Tibial nerve (tissue), 4 donors: ENCODE results near the gene TCP11. TPM values are rescaled to one million over a fixed set of nuclear protein-coding genes. Genes with fewer than 3 reads are reported as not detected.

Experiments used
- DNase-seq, 2 donors: peaks; one replicate each; pipeline ENCODE4 v3.0.0-alpha.2; 2019; ENCODE audit warnings: low spot score in 2 of 2
- H3K27ac ChIP-seq, 4 donors: fragments of 200-600 bp; sonication (generic) in 3 of 4; one replicate each; pipeline ENCODE4 v1.5.1; 2017 to 2019; ENCODE audit warnings: mild to moderate bottlenecking in 1 of 4
- H3K27me3 ChIP-seq, 2 donors: fragments of 200-600 bp; sonication (generic) in 1 of 2; one replicate each; pipeline versions ENCODE4 v1.5.1 to v1.6.0; 2017 to 2019
- H3K36me3 ChIP-seq, 3 donors: fragments of 200-600 bp; sonication (generic); one replicate each; pipeline ENCODE4 v1.5.1; 2018 to 2019
- H3K4me1 ChIP-seq, 4 donors: fragments of 200-600 bp; sonication (generic) in 3 of 4; one replicate each; pipeline ENCODE4 v1.5.1; 2017 to 2019
- H3K4me3 ChIP-seq, 4 donors: fragments of 200-600 bp; sonication (generic) in 3 of 4; one replicate each; pipeline ENCODE4 v1.5.1; 2017 to 2019; ENCODE audit warnings: mild to moderate bottlenecking in 1 of 4, moderate library complexity in 1 of 4
- H3K9me3 ChIP-seq, 4 donors: fragments of 200-600 bp; sonication (generic) in 3 of 4; one replicate each; pipeline ENCODE4 v1.5.1; 2017 to 2019
- EP300 ChIP-seq, 2 donors: sonication (generic); formaldehyde crosslinking; IDR thresholded peaks; one replicate each; pipeline ENCODE4 v1.6.1; 2017; ENCODE audit warnings: antibody characterized with exemption in 2 of 2, mild to moderate bottlenecking in 1 of 2
- POLR2A ChIP-seq, 2 donors: fragments of 450-650 bp; IDR thresholded peaks; one replicate each; pipeline ENCODE4 v1.6.1; 2017; ENCODE audit warnings: antibody characterized with exemption in 2 of 2, mild to moderate bottlenecking in 2 of 2, moderate library complexity in 2 of 2
- WGBS, 2 donors: methylation state at CpG; one replicate each; pipeline ENCODE4 v1.1.5; 2018; 5-methylcytosine and 5-hydroxymethylcytosine counted together
- total RNA-seq, 4 donors: library from RNA; depleted of rRNA; stranded (reverse); fragments of >200 nt; gene quantifications; one replicate each; pipeline ENCODE4 v1.1.0, GENCODE V29; 2016
- TF ChIP-seq, protein P1 (sequence below), 5 experiments: fragments of 200-600 bp in 3 of 5; fragments of 450-650 bp in 2 of 5; sonication (generic) in 3 of 5; IDR thresholded peaks; one replicate each; pipeline ENCODE4 v1.5.1; 2016 to 2019; ENCODE audit warnings: antibody characterized with exemption in 5 of 5, mild to moderate bottlenecking in 3 of 5, moderate library complexity in 2 of 5

The TCP11 gene
- total RNA-seq, 4 donors from 2014 or later = 0.84 TPM; not detected in 3

DNA sequence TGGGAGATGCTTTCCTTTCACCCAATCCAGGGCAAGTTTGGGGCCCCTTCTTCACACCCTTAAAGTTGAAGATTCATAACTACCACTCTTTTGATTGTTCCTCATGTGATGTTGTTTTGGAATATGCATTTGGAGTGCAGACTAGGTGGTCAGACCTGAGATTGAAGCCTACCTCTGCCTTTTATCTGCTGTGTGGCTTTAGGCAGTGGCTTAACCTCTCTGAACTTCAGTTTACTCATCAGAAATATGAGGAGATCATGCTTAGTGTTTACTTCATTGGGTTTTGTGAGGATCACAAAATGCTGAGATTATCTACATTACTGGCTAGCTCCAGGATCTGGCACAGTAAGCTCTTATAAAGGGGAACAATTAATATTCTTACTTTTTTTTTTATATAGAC, 26.4 kb upstream of the TCP11 start:
- no peak overlapping the region for H3K4me3 ChIP-seq
- no peaks in the 10 kb centered on the region for H3K36me3 ChIP-seq
- no peak for DNase-seq
- peaks cover 0 to 5% (median 2%) of the 10 kb centered on the region in 4 donors for H3K4me1 ChIP-seq
- no peaks in the 10 kb centered on the region for H3K27me3 ChIP-seq
- no peaks in the 10 kb centered on the region for H3K9me3 ChIP-seq
- no peak overlapping the region for H3K27ac ChIP-seq
- TF ChIP-seq, protein P1, sequence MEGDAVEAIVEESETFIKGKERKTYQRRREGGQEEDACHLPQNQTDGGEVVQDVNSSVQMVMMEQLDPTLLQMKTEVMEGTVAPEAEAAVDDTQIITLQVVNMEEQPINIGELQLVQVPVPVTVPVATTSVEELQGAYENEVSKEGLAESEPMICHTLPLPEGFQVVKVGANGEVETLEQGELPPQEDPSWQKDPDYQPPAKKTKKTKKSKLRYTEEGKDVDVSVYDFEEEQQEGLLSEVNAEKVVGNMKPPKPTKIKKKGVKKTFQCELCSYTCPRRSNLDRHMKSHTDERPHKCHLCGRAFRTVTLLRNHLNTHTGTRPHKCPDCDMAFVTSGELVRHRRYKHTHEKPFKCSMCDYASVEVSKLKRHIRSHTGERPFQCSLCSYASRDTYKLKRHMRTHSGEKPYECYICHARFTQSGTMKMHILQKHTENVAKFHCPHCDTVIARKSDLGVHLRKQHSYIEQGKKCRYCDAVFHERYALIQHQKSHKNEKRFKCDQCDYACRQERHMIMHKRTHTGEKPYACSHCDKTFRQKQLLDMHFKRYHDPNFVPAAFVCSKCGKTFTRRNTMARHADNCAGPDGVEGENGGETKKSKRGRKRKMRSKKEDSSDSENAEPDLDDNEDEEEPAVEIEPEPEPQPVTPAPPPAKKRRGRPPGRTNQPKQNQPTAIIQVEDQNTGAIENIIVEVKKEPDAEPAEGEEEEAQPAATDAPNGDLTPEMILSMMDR (IDR thresholded peaks at IDR 0.05) = no peak
- TF ChIP-seq POLR2A (IDR thresholded peaks at IDR 0.05) (no peak), EP300 (IDR thresholded peaks at IDR 0.05) (no peak)

DNA sequence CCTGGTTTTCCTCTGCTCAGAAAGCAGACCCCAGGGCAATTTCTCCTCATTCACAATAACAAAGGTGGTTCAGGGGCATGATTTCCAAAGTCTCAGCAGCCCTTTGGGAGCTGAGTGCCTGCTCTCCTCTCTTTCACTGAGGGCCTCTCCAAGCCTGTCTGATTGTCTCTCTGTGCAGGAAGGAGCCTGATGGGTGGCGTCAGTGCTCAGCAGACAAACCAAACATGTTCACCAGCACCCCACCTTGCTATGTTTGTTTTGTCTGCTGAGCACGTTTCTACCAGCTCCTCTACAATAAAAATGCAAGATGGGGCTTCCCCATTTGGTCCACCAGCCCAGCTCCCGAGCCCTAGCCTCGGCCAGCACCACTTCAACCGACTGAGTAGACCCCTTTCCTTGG, 25.4 kb upstream of the TCP11 start:
- Histone ChIP-seq H3K4me1 (peaks cover 0 to 14% (median 10%) of the 10 kb centered on the region in 4 donors), H3K36me3 (no peaks in the 10 kb centered on the region), H3K27ac (no peak overlapping the region), H3K9me3 (no peaks in the 10 kb centered on the region), H3K4me3 (no peak overlapping the region), H3K27me3 (no peaks in the 10 kb centered on the region)
- no peak for DNase-seq
- TF ChIP-seq, protein P1 (IDR thresholded peaks at IDR 0.05) = no peak
- TF ChIP-seq POLR2A (IDR thresholded peaks at IDR 0.05) (no peak), EP300 (IDR thresholded peaks at IDR 0.05) (no peak)
- WGBS, 2 donors = 84 to 90% methylated on average over 5 of the region's 5 CpGs

DNA sequence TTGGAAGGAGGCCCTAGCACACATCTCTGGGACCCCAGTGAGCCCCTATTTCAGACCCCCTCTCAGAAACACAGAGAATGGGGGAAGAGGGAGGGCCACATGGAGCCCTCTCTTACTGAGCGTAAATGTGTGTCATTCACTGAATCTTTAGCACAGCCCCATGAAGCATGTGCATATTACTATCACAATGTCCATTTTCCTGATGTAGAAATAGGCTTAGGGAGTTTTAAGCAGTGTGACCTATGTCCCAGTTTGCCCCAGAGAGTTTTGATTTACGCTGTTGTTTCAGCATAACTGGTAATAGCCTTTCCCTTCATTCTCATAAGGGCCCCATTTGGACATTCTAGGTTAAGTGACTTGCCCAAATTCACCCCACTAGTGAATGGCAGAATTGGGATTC, 25.0 kb upstream of the TCP11 start:
- DNase-seq = no peak
- Histone ChIP-seq H3K4me1 (peaks cover 0 to 18% (median 11%) of the 10 kb centered on the region in 4 donors), H3K9me3 (no peaks in the 10 kb centered on the region), H3K27ac (no peak overlapping the region), H3K36me3 (no peaks in the 10 kb centered on the region), H3K4me3 (no peak overlapping the region), H3K27me3 (no peaks in the 10 kb centered on the region)
- TF ChIP-seq EP300 (IDR thresholded peaks at IDR 0.05) = no peak
- no peak for TF ChIP-seq POLR2A (IDR thresholded peaks at IDR 0.05)
- TF ChIP-seq, protein P1 (IDR thresholded peaks at IDR 0.05) = no peak
- WGBS, 2 donors = 87 to 88% methylated on average over 2 of the region's 2 CpGs

DNA sequence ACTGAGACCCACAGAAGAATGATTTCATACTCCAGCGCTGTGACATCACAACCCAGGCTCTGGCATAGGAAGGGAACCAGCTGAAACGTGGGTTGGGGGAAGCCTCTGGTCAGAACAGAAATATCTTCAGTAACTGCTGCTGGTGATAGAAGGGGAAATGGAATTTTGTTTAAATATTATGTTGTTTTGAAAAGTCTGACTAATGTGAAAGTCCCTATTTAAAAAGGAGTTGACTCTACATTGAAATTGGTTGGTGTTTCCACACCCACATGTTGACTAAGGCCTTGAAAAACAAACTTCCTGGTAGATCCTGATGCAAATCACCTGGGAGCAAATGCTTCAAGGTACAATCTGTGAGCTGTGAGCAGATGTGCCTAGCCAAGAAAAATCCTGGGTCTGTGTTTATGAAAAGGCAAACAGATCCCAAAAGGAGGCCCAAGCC, 24.5 kb upstream of the TCP11 start:
- WGBS, 2 donors = 84 to 85% methylated on average over 2 of the region's 2 CpGs
- Histone ChIP-seq H3K27ac (no peak overlapping the region), H3K4me1 (peaks cover 0 to 22% (median 12%) of the 10 kb centered on the region in 4 donors), H3K36me3 (no peaks in the 10 kb centered on the region), H3K9me3 (no peaks in the 10 kb centered on the region), H3K27me3 (no peaks in the 10 kb centered on the region), H3K4me3 (no peak overlapping the region)
- TF ChIP-seq, protein P1 (IDR thresholded peaks at IDR 0.05) = no peak
- TF ChIP-seq EP300 (IDR thresholded peaks at IDR 0.05) (no peak), POLR2A (IDR thresholded peaks at IDR 0.05) (no peak)
- DNase-seq = no peak

DNA sequence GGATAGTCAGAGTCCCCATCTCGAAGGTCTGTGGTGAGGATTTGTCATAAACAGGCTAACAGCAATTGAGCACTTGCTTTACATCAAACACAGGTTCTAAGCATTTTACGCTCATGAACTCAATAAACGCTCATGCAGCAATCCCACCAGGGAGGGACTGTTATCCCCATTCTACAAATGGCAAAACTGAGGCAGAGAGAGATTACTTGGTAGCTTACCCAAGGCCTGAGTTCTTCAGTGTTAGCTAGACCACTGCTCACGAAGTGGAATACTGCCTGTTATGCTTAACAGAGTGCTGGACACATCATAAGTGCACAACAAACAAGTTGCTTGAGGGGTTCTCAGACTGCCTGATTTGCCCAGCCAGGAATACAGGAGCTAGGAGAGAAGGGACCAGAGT, 23.7 kb upstream of the TCP11 start:
- Histone ChIP-seq H3K27me3 (no peaks in the 10 kb centered on the region), H3K36me3 (no peaks in the 10 kb centered on the region), H3K27ac (no peak overlapping the region), H3K4me3 (no peak overlapping the region), H3K9me3 (no peaks in the 10 kb centered on the region), H3K4me1 (peaks cover 0 to 22% (median 12%) of the 10 kb centered on the region in 4 donors)
- DNase-seq = no peak
- TF ChIP-seq POLR2A (IDR thresholded peaks at IDR 0.05) = no peak
- TF ChIP-seq EP300 (IDR thresholded peaks at IDR 0.05) = no peak
- WGBS, 2 donors = 95 to 100% methylated on average over 4 of the region's 4 CpGs

DNA sequence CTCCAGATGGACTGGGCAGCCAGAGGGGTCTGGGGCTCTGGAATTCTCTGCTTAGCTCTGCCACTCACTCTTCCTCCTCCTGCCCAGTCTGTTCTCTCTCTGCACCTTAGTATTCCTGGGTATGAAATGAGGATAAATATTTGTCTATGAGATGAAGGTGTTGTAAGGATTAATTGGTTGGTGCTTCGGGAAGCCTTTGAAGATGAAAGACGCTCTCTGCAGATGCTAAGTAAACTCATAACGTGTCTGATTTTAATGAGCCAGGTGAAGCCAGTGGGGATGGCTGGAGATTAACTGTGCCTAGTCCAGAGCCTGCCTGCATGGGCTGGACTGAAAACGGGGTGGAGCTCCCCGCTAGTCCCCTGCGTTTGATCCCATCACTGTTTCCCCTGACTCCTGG, 23.1 kb upstream of the TCP11 start:
- WGBS, 2 donors = 88 to 91% methylated on average over 6 of the region's 6 CpGs

More for the DNA sequence above, 23.1 kb upstream of the TCP11 start:
- Histone ChIP-seq H3K4me1 (peaks cover 0 to 22% (median 12%) of the 10 kb centered on the region in 4 donors), H3K27me3 (no peaks in the 10 kb centered on the region), H3K9me3 (no peaks in the 10 kb centered on the region), H3K27ac (no peak overlapping the region), H3K4me3 (no peak overlapping the region), H3K36me3 (no peaks in the 10 kb centered on the region)
- no peak for DNase-seq
- TF ChIP-seq, protein P1 (IDR thresholded peaks at IDR 0.05) = no peak
- TF ChIP-seq POLR2A (IDR thresholded peaks at IDR 0.05) = no peak
- TF ChIP-seq EP300 (IDR thresholded peaks at IDR 0.05) = no peak
